AG09309 (cell line): ENCODE data around the gene RASSF3.

Source experiments
- DNase-seq: peaks from one replicate; pipeline ENCODE4 v3.0.0-alpha.2; 2010; ENCODE audit warnings: low read depth
- H3K4me3 ChIP-seq: 2 replicates; pipeline ENCODE4 v1.5.1; 2011; ENCODE audit warnings: mild to moderate bottlenecking, low read depth, low read length, moderate library complexity; ENCODE audit not compliant: control insufficient read depth
- CTCF ChIP-seq: IDR thresholded peaks from 2 replicates; pipeline ENCODE4 v1.5.1; 2011; ENCODE audit warnings: mild to moderate bottlenecking, low read depth, low read length, inconsistent platforms; ENCODE audit not compliant: insufficient read depth, control insufficient read depth; ENCODE audit errors: missing control alignments

The RASSF3 gene

GRCh38 chr12:64633011-64633939 is 23.0 kb downstream of the RASSF3 start:
- no peak overlapping the region for H3K4me3 ChIP-seq
- DNase-seq: no peak

GRCh38 chr12:64633940-64634337 is 23.6 kb downstream of the RASSF3 start:
- TF ChIP-seq CTCF: no peak
- DNase-seq: no peak
- no peak overlapping the region for H3K4me3 ChIP-seq

More at GRCh38 chr12:64633011-64633939, 23.0 kb downstream of the RASSF3 start:
- no peak for TF ChIP-seq CTCF

DNA sequence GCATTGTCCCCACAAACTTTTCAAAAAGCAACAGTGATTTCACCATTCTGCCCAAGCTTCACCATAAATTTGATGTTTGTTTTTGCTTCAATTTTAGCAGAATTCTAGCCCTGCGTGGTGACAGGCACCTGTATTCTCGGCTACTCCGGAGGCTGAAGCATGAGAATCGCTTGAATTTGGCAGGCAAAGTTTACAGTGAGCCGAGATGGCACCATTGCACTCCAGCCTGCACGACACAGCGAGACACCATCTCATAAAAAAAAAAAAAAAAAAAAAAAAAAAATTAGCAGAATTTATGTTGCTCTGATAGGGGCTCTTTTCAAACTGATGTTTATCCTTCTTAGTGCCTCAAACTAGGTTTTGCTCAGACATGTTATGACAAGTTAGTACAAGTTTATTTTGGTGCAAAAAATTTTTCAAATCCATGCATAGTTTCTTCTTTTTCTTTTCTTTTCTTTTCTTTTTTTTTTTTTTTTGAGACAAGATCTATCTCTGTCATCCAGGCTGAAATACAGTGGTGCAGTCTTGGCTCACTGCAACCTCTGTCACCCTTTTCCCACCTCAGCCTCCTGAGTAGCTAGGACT is 24.3 kb downstream of the RASSF3 start:
- DNase-seq: no peak
- H3K4me3 ChIP-seq: no peak overlapping the region
- no peak for TF ChIP-seq CTCF

- no peak for DNase-seq
- no peak for TF ChIP-seq CTCF
- H3K4me3 ChIP-seq: no peak overlapping the region
These were observed 25.2 kb downstream of the RASSF3 start for GRCh38 chr12:64635356-64635998.

DNA sequence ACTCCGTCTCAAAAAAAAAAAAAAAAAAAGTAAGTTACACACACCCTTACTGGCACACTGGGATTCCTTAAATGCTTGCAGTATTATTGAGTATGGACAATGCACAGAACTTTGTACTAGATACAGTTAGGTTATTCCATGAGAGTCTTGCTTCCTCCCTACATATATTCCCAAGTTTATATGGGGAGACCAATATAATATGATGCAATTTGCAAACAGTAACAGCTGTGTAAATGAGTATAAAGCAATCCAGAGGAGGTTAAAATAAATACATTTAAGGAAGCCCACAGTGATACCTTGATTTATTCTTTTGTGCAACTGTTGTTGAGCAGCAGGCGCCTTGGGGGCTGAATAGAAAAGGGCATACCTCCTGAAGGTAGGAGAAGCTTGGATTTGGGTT is 26.6 kb downstream of the RASSF3 start:
- no peak overlapping the region for H3K4me3 ChIP-seq
- no peak for DNase-seq
- TF ChIP-seq CTCF: no peak

DNA sequence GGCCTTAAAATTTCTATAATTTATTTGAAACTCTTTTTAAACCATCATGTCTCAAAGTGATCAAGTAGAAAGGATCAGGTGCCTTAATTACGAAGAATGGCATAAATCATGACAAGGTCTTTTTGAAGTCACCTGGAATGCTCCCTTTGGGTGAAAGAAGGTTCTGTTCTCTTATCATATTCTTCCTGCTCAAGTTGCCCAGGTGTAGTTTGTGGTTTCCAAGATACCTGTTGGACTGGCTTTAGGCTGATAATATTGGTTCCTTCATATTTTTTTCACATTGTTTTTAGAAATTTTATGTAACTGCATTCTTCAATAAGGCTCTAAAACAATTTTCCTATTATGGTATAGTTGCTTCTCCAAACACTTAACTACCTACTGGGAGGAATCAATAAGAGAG is 29.2 kb downstream of the RASSF3 start:
- H3K4me3 ChIP-seq: no peak overlapping the region
- no peak for DNase-seq
- no peak for TF ChIP-seq CTCF
